ENCODE results near the gene HOXB13. TPM values are rescaled to one million over a fixed set of nuclear protein-coding genes. Genes with fewer than 3 reads are reported as not detected.

Gene HOXB13
- total RNA-seq (2012; rRNA removed) = not detected in 2 replicates
- polyA plus RNA-seq (2012; rRNA removed) = not detected in 2 replicates
- polyA plus RNA-seq (2012; cell fraction: cytosol; rRNA removed) = not detected in 2 replicates
- polyA plus RNA-seq (2012; cell fraction: nucleus; rRNA removed; ENCODE audit: low replicate concordance) = not detected in 2 replicates
- Bru-seq, nascent RNA = not detected
- not detected for BruChase-seq, experiment 1, labeled RNA remaining after a 6-hour chase
- BruChase-seq, experiment 2, labeled RNA remaining after a 2-hour chase = percentile 12 among the genes with signal in this experiment
- long read RNA-seq = 0 reads

- Histone ChIP-seq H2AK9ac (replicated peaks; ENCODE audit: low read depth, low read length, poor library complexity) (no peak within 1 kb of the TSS), H2BK120ac (ENCODE audit: low read depth, low read length) (no peak within 1 kb of the TSS), H2BK20ac (ENCODE audit: low read depth, low read length) (no peak within 1 kb of the TSS), H4K20me1 (ENCODE audit: insufficient read depth, low read length) (0 out of 2 replicates have a peak, but pooled peaks cover 14% of the 10 kb centered on the region), H3K56ac (ENCODE audit: extremely low read depth, insufficient read depth, low read length) (no peak within 1 kb of the TSS), H3K4ac (ENCODE audit: low read depth, low read length) (no peak within 1 kb of the TSS), H2BK15ac (ENCODE audit: low read depth, low read length) (no peak within 1 kb of the TSS), H4K5ac (ENCODE audit: low read depth, low read length) (no peak within 1 kb of the TSS), H3K27ac (ENCODE audit: insufficient read depth, low read length) (no peak within 1 kb of the TSS), H3K23ac (ENCODE audit: low read depth, low read length) (no peak within 1 kb of the TSS), H3K4me3 (ENCODE audit: insufficient read depth, low read depth, low read length) (peak within 1 kb of the TSS; percentile 27; the same call in 1 of the 2 replicates), H2AK5ac (ENCODE audit: low read depth, low read length) (no peak within 1 kb of the TSS), H3K36me3 (ENCODE audit: control insufficient read depth, insufficient read depth, low read length) (no peaks in the 10 kb centered on the region), H4K8ac (ENCODE audit: low read depth in 2 of 2, low read length in 2 of 2) (no peak within 1 kb of the TSS), H2AFZ (replicated peaks; ENCODE audit: low read length, poor library complexity) (peak within 1 kb of the TSS; percentile 18), H3K79me1 (ENCODE audit: low read depth in 1 of 2, low read length in 2 of 2) (no peaks in the 10 kb centered on the region), H2BK5ac (ENCODE audit: low read depth, low read length, poor library complexity, severe bottlenecking) (no peak within 1 kb of the TSS), H4K91ac (ENCODE audit: insufficient read depth, low read depth, low read length) (no peak within 1 kb of the TSS), H3K4me2 (ENCODE audit: low read depth, low read length) (peak within 1 kb of the TSS; percentile 46; the same call in 1 of the 2 replicates), H3K14ac (replicated peaks; ENCODE audit: low read depth, low read length) (no peak within 1 kb of the TSS), H3K9me3 (ENCODE audit: control insufficient read depth, insufficient read depth, low read length) (peaks cover 6% of the 10 kb centered on the region; the same call in 1 of the 2 replicates), H3K18ac (ENCODE audit: low read depth, low read length) (no peak within 1 kb of the TSS), H3K27me3 (ENCODE audit: control insufficient read depth, insufficient read depth, low read length) (peaks cover 92% of the 10 kb centered on the region), H3K9ac (ENCODE audit: low read depth, low read length) (no peak within 1 kb of the TSS), H3K4me1 (ENCODE audit: control insufficient read depth, insufficient read depth, low read length) (no peaks in the 10 kb centered on the region), H3K9me1 (ENCODE audit: insufficient read depth, low read length) (no peaks in the 10 kb centered on the region)
- in situ Hi-C loops (cut with MboI; ENCODE audit: low sequenced_read_pairs) (loop anchor here (5.0 to 10.0 kb wide), 3 partner anchors 74 to 306 kb away; no protein-coding TSS in a partner anchor), intact Hi-C loops (cut with micrococcal nuclease) (loop anchor here (10.0 kb wide), 1 partner anchor 306 kb away; no protein-coding TSS in a partner anchor), dilution Hi-C loops (cut with HindIII; ENCODE audit: low sequenced_read_pairs, unreplicated experiment) (no loop called here)
- no TSS peak for BruUV-seq (replicated peaks)
- ATAC-seq (ENCODE audit: low read depth) (peak; percentile 63), DNase-seq (peak; percentile 39)
- 10% methylated on average over 22 of the region's 55 CpGs; no CpG with 5 or more reads in 1 of the 2 experiments for WGBS, 2 experiments (ENCODE audit: extremely low coverage in 2 of 2, insufficient read length in 1 of 2)
- TF ChIP-seq RCOR1 (IDR thresholded peaks at IDR 0.05; ENCODE audit: insufficient replicate concordance, low read length) (no peak), FOS (IDR thresholded peaks at IDR 0.05; ENCODE audit: low read depth, low read length) (no peak), CTCF (conservative IDR thresholded peaks at IDR 0.05; ENCODE audit: low read depth, low read length) (no peak), POLR2A (IDR thresholded peaks at IDR 0.05; ENCODE audit: low read depth, low read length) (no peak), ELK1 (IDR thresholded peaks at IDR 0.05; ENCODE audit: borderline replicate concordance, low read depth, low read length) (no peak)
- CTCF ChIA-PET = interaction anchor here (0.6 to 1.1 kb wide), 2 partner anchors 62 to 485 kb away, joined by 3 to 4 read pairs; no protein-coding TSS in a partner anchor
- POLR2A ChIA-PET (ENCODE audit: unreplicated experiment) = interaction anchor here (0.6 kb wide), 3 partner anchors 9 to 464 kb away, joined by 3 read pairs; no protein-coding TSS in a partner anchor
These were observed at the start of gene HOXB13 for GRCh38 chr17:48728232-48729231. TSS of gene HOXB13 (minus strand) at chr17:48728750. CDS start at chr17:48728593, 157 bp downstream.
